GM12878 (cell line): Measurements from ENCODE around the gene OR11A1. TPM values are rescaled to one million over a fixed set of nuclear protein-coding genes. Genes with fewer than 3 reads are reported as not detected.

Source experiments
- ATAC-seq: fragments of 200-7000 bp; cut with Tn5 transposase; 3 replicates; pipeline ENCODE4 v1.9.1; 2020; ENCODE audit warnings: mild to moderate bottlenecking, moderate library complexity
- BruUV-seq: library from RNA; stranded (reverse); fragments of 400-500 nt; replicated peaks from 2 replicates; lab custom pipeline; 2021; lab: Mats Ljungman, UMichigan
- CTCF ChIA-PET: fragments of 300-600 bp; sonication (Branson Sonifier 250); formaldehyde crosslinking; extraction: SDS; loops from one replicate; lab custom pipeline; 2021; ENCODE audit warnings: inconsistent platforms; lab: Yijun Ruan, JAX
- POLR2A ChIA-PET: fragments of 350-600 bp; formaldehyde crosslinking; extraction: SDS; loops from one replicate; lab custom pipeline; 2021; ENCODE audit warnings: inconsistent platforms; lab: Charles Lee
- RAD21 ChIA-PET: fragments of 300-600 bp; sonication (Branson Sonifier 250); formaldehyde crosslinking; loops from one replicate; lab custom pipeline; 2023; ENCODE audit warnings: antibody characterized with exemption; ENCODE audit not compliant: unreplicated experiment; lab: Charles Lee
- SMC1A ChIA-PET: fragments of 300-600 bp; sonication (Branson Sonifier 250); formaldehyde crosslinking; loops from one replicate; lab custom pipeline; 2023; ENCODE audit not compliant: unreplicated experiment, uncharacterized antibody; lab: Charles Lee
- DNase-seq: peaks from one replicate; pipeline ENCODE4 v3.0.0-alpha.2; 2011; ENCODE audit warnings: low read depth, low spot score
- FAIRE-seq: peaks from 3 replicates; lab custom pipeline; 2011; peaks lifted over from hg19 to GRCh38; lab: Jason Lieb, UNC
- H2AFZ ChIP-seq: 2 replicates; pipeline ENCODE4 v1.6.0; 2011; ENCODE audit warnings: low read depth, low read length, control low read depth; ENCODE audit not compliant: control insufficient read depth
- H3K27ac ChIP-seq: 2 replicates; pipeline ENCODE4 v1.5.1; 2011; ENCODE audit warnings: control low read depth; ENCODE audit not compliant: control insufficient read depth, insufficient read depth
- H3K27me3 ChIP-seq, 2 experiments: replicated peaks in 1 of 2; 2 replicates each; pipeline versions ENCODE4 v1.6.0 to v1.6.1; 2011; ENCODE audit warnings: low read length in 1 of 2; ENCODE audit not compliant: control insufficient read depth in 2 of 2, insufficient read depth in 2 of 2
- H3K36me3 ChIP-seq, 2 experiments: 2 replicates each; pipeline ENCODE4 v1.5.1; 2011; ENCODE audit warnings: low read length in 1 of 2; ENCODE audit not compliant: control insufficient read depth in 2 of 2, insufficient read depth in 2 of 2
- H3K4me1 ChIP-seq: 2 replicates; pipeline ENCODE4 v1.6.1; 2011; ENCODE audit warnings: mild to moderate bottlenecking, low read length, moderate library complexity, mixed read lengths; ENCODE audit not compliant: control insufficient read depth, insufficient read depth
- H3K4me2 ChIP-seq: 2 replicates; pipeline ENCODE4 v1.6.0; 2011; ENCODE audit warnings: control low read depth; ENCODE audit not compliant: control insufficient read depth, insufficient read depth
- H3K4me3 ChIP-seq: fragments of 200-600 bp; sonication (generic); 2 replicates; pipeline ENCODE4 v1.5.1; 2016
- H3K79me2 ChIP-seq: 2 replicates; pipeline ENCODE4 v1.6.0; 2011; ENCODE audit warnings: low read length; ENCODE audit not compliant: control insufficient read depth, insufficient read depth
- H3K9ac ChIP-seq: 2 replicates; pipeline ENCODE4 v1.8.0; 2011; ENCODE audit warnings: low read length, control low read depth, mixed read lengths; ENCODE audit not compliant: control insufficient read depth, insufficient read depth
- H3K9me3 ChIP-seq: replicated peaks from 3 replicates; pipeline ENCODE4 v1.5.1; 2011; ENCODE audit warnings: mild to moderate bottlenecking, low read length; ENCODE audit not compliant: control insufficient read depth, insufficient read depth
- H4K20me1 ChIP-seq: 2 replicates; pipeline ENCODE4 v1.6.0; 2011; ENCODE audit not compliant: control insufficient read depth, insufficient read depth
- CHD4 ChIP-seq: fragments of 200-600 bp; sonication (generic); IDR thresholded peaks from 2 replicates; pipeline ENCODE4 v1.6.1; 2016; ENCODE audit warnings: mild to moderate bottlenecking
- EP300 ChIP-seq, 2 experiments: fragments of 150-350 bp in 1 of 2; IDR thresholded peaks; 2 replicates each; pipeline ENCODE4 v1.6.1; 2011 to 2012; ENCODE audit warnings: low read depth in 2 of 2, low read length in 2 of 2, borderline replicate concordance in 1 of 2, improper control_type of control experiment in 1 of 2, inconsistent platforms in 1 of 2; ENCODE audit not compliant: control insufficient read depth in 1 of 2
- HCFC1 ChIP-seq: fragments of 150-350 bp; IDR thresholded peaks from 2 replicates; pipeline ENCODE4 v1.6.1; 2014; ENCODE audit warnings: low read length
- MTA3 ChIP-seq: IDR thresholded peaks from 2 replicates; pipeline ENCODE4 v1.6.1; 2012; ENCODE audit warnings: low read length, inconsistent platforms, borderline replicate concordance
- RELA ChIP-seq: fragments of 450-650 bp; IDR thresholded peaks from 2 replicates; pipeline ENCODE4 v1.8.0; 2014; ENCODE audit warnings: borderline replicate concordance; ENCODE audit not compliant: partially characterized antibody
- RUNX3 ChIP-seq: IDR thresholded peaks from 2 replicates; pipeline ENCODE4 v1.6.1; 2012; ENCODE audit warnings: low read length, inconsistent platforms
- SMAD1 ChIP-seq: fragments of 450-650 bp; IDR thresholded peaks from 2 replicates; pipeline ENCODE4 v1.6.1; 2018; ENCODE audit warnings: mild to moderate bottlenecking, low read depth; ENCODE audit not compliant: partially characterized antibody
- WGBS: methylation state at CpG from one replicate; pipeline ENCODE4 v1.1.6; 2016; ENCODE audit warnings: low lambda C conversion rate; ENCODE audit not compliant: insufficient replicate concordance, insufficient coverage; ENCODE audit errors: missing lambda C conversion rate; 5-methylcytosine and 5-hydroxymethylcytosine counted together
- in situ Hi-C: fragments of 300-500 bp; cut with MboI; formaldehyde crosslinking; loops from 9 replicates; pipeline ENCODE4 v1.14.3; 2018; ENCODE audit warnings: mixed read lengths
- intact Hi-C: fragments of 100-400 bp; cut with micrococcal nuclease; formaldehyde crosslinking; loops from one replicate; pipeline ENCODE4 v1.14.2; 2022; ENCODE audit not compliant: unreplicated experiment
- polyA plus RNA-seq, 11 experiments: library from polyadenylated mRNA; depleted of rRNA in 4 of 11; unstranded in 6 of 11; stranded (reverse) in 5 of 11; fragments of >200 nt; fragmentation: Nextera tagmentation in 4 of 11; fragmentation: Illumina TruSeq in 1 of 11; extraction: Ambion mirVana in 4 of 11; extraction: Trizol in 1 of 11; gene quantifications; 1 replicate in 1 of 11; 2 replicates in 10 of 11; pipeline versions ENCODE4 v1.2.1 to v1.2.3, GENCODE V29; 2011 to 2016; ENCODE audit warnings: inconsistent platforms in 2 of 11, missing spikeins in 2 of 11, low read depth in 1 of 11
- total RNA-seq, 4 experiments: library from RNA; depleted of rRNA in 3 of 4; stranded (reverse); fragments of >200 nt in 3 of 4; fragmentation: Illumina TruSeq in 1 of 4; extraction: Trizol in 1 of 4; gene quantifications; 2 replicates each; pipeline versions ENCODE4 v1.2.1 to v1.2.3, GENCODE V29; 2013 to 2021
- TF ChIP-seq, protein P1 (sequence below): fragments of 450-650 bp; IDR thresholded peaks from 2 replicates; pipeline ENCODE4 v1.6.1; 2017; ENCODE audit warnings: antibody characterized with exemption, mild to moderate bottlenecking, moderate library complexity

OR11A1 gene
- total and polyA plus RNA-seq, 10 of the 15 experiments (the other 5 are each of a cell fraction or from before 2014, with no cell fraction given), result not detected

- no peak for FAIRE-seq
These were observed 30.3 kb upstream of the OR11A1 start for GRCh38 chr6:29487131-29487530.

More at GRCh38 chr6:29487131-29487530, 30.3 kb upstream of the OR11A1 start:
- no peaks in the 10 kb centered on the region for H3K36me3 ChIP-seq
- no peak for DNase-seq
- H3K79me2 ChIP-seq, result no peaks in the 10 kb centered on the region
- H3K27ac ChIP-seq, result no peak overlapping the region
- ATAC-seq, result no peak
- TF ChIP-seq RELA (no peak), HCFC1 (no peak), MTA3 (no peak), RUNX3 (no peak), SMAD1 (no peak), CHD4 (no peak), EP300 (IDR thresholded peaks at IDR 0.05; ENCODE audit: borderline replicate concordance in 1 of 2, control insufficient read depth in 1 of 2, low read depth in 2 of 2, low read length in 2 of 2) (no peak)
- TF ChIP-seq, protein P1, sequence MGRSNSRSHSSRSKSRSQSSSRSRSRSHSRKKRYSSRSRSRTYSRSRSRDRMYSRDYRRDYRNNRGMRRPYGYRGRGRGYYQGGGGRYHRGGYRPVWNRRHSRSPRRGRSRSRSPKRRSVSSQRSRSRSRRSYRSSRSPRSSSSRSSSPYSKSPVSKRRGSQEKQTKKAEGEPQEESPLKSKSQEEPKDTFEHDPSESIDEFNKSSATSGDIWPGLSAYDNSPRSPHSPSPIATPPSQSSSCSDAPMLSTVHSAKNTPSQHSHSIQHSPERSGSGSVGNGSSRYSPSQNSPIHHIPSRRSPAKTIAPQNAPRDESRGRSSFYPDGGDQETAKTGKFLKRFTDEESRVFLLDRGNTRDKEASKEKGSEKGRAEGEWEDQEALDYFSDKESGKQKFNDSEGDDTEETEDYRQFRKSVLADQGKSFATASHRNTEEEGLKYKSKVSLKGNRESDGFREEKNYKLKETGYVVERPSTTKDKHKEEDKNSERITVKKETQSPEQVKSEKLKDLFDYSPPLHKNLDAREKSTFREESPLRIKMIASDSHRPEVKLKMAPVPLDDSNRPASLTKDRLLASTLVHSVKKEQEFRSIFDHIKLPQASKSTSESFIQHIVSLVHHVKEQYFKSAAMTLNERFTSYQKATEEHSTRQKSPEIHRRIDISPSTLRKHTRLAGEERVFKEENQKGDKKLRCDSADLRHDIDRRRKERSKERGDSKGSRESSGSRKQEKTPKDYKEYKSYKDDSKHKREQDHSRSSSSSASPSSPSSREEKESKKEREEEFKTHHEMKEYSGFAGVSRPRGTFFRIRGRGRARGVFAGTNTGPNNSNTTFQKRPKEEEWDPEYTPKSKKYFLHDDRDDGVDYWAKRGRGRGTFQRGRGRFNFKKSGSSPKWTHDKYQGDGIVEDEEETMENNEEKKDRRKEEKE, result no peak
- TF ChIP-seq, all 136 proteins: peak for 0
- Histone ChIP-seq H3K27me3 (no peaks in the 10 kb centered on the region; a peak in 1 of 4 replicates), H3K4me2 (no peak overlapping the region), H4K20me1 (no peaks in the 10 kb centered on the region), H2AFZ (no peak overlapping the region), H3K4me3 (no peak overlapping the region), H3K9me3 (no peaks in the 10 kb centered on the region), H3K4me1 (no peaks in the 10 kb centered on the region), H3K9ac (no peak overlapping the region)
- BruUV-seq, result no TSS peak
- intact Hi-C loops (no loop called here), in situ Hi-C loops (no loop called here)
- CTCF ChIA-PET, result no interaction called here
- POLR2A ChIA-PET, result no interaction called here
- SMC1A ChIA-PET, result no interaction called here
- whole genome bisulfite sequencing, result 7% methylated on average over 5 of the region's 5 CpGs
- RAD21 ChIA-PET, result no interaction called here
